OCI-LY3 (cell line): Measurements from ENCODE around the gene KRTCAP3.

ENCODE experiments used
- CTCF ChIP-seq: fragments of 200-600, 300-600 bp; sonication (generic); IDR thresholded peaks from 2 replicates; pipeline ENCODE4 v1.5.1; 2014; ENCODE audit warnings: antibody characterized with exemption, low read length, low read depth
- EZH2phosphoT487 ChIP-seq: fragments of 200-600 bp; shearing (Covaris generic); IDR thresholded peaks from 2 replicates; pipeline ENCODE4 v1.6.1; 2018; ENCODE audit warnings: antibody characterized with exemption, mixed run types, low read depth

GRCh38 chr2:27471961-27472360 is 29.8 kb downstream of the KRTCAP3 start:
- TF ChIP-seq CTCF, result no peak
- no peak for TF ChIP-seq EZH2phosphoT487
